GM21390 (cell line): ENCODE data around the gene SLC17A2.

Source experiments
- ATAC-seq: cut with Tn5 transposase; IDR thresholded peaks from one replicate; pipeline ENCODE4 v1.9.1; 2021; ENCODE audit not compliant: unreplicated experiment

SLC17A2 gene

GRCh38 chr6:25930532-25931410 lies at the start of gene SLC17A2:
Gene SLC17A2 (minus strand): TSS chr6:25930691. CDS start chr6:25925796, 4,895 bp downstream.
- no peak for ATAC-seq

- no peak for ATAC-seq
Measured at GRCh38 chr6:25975923-25976560, 45.6 kb upstream of the SLC17A2 start.

DNA sequence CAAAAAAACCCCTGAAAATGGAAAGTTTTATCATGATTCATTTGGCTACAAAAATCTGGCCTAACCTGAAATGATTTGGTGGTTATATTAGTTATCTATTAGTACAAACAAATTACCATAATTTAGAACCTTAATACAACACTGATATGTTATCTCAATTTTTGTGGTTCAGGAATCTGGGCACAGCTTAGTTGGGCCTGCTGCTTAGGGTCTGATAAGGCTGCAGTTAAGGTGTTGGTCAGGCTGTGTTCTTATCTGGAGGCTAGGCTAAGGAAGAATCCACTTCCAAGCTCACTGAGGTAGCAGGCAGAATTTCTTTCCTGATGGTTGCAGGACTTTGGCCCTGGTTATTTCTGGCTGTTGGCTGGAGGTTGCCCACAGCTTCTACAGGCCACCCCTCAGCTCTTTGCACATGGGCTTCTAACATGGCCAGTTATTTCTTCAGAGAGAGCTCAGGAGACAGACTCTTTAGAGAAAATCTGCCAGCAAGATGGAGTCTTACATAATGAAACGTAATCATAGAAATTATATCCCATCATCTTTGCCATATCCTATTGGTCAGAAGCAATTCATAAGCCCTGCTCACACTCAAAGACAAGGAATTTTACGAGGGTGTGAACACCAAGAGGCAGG lies 43.5 kb upstream of the SLC17A2 start:
- no peak for ATAC-seq

- no peak for ATAC-seq
Measured at GRCh38 chr6:25972902-25973301, 42.4 kb upstream of the SLC17A2 start.

- no peak for ATAC-seq
Measured at GRCh38 chr6:25972128-25972527, 41.6 kb upstream of the SLC17A2 start.

- no peak for ATAC-seq
Measured at GRCh38 chr6:25971187-25971821, 40.8 kb upstream of the SLC17A2 start.

DNA sequence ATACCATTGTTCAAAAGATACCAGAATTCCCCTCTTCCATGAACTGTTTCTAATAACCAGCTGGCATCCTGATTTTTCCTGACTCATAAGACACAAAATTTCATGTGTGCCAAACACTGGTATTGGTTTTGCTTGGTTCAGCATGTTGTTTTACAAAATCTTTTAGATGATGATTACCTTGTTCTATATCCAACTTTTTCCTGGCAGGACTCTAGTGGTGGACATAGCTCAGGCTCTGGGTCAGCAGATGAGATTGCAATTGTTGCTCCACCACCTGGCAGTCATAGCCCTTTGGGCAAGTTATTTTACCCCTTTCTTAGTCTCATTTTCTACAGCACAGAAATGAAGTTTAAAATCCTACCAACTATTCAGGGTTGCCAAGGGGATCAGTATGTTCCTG lies 38.3 kb upstream of the SLC17A2 start:
- no peak for ATAC-seq

DNA sequence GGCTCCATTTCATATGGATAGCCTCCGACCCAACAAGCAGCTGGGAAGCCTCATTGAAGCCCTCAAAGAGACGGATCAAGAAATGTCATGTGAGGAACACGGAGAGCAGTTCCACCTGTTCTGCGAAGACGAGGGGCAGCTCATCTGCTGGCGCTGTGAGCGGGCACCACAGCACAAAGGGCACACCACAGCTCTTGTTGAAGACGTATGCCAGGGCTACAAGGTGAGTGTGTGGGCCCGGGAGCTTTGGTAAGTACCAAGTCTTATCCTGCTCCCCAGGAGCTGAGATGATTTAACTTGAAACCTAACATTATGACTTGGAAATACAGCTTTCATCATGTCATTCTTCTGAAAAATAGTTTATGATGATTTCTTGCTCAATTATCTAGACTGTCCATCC lies 36.2 kb upstream of the SLC17A2 start:
- ATAC-seq, result no peak

- no peak for ATAC-seq
Measured at GRCh38 chr6:25965058-25965457, 34.6 kb upstream of the SLC17A2 start.

GRCh38 chr6:25963426-25964123 lies 33.1 kb upstream of the SLC17A2 start:
- no peak for ATAC-seq

DNA sequence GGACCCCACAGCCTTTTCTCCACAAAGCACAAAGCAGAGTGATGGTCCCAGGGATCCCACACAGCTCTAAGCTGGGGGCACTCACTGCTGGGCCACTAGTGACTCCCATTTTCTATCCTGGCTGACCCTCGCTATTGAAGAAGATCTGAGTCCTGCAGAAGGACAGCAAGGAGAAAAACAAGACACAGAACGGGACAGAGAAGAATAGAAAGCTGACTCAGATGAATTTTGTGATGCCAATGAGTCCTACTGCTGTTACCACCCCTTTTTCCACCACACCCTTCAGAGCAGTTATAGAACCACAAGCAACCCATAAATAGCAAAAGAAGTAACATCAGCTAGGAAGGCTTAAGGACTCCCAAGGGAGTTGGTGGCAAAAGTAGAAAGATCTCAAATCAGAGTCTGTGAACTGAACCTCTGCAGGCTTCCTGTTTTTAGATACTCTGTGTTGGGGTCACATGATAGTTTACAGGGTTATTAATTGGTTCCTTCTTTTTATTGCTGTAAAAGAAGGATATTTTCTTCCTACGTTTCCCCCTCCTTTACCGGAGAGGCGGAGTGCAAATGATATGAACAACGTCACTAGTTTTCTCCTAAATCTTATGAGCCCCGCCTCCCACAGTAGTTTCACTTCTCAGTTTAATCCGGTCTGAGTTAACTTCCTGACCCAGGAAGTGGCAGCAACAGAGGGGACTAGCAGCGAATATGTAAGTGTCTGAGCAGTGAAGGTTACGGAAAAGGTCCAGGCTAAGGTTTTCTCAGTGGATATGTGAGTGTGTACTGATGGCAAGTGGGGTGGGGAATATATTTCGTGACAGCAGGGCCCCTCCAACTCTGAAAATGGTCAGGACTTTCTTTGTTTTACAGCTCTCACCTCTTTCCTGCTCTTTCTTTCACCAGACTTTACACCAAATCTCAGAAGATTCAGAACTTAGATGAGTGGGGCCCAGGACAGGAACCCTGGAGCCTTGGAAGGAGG lies 31.9 kb upstream of the SLC17A2 start, which contains the start of gene TRIM38:
Gene TRIM38 (plus strand): TSS at position 654 of the 979 bp plus-strand sequence. CDS start 3,721 bp downstream, outside the sequence.
- peak; percentile 84 for ATAC-seq

- no peak for ATAC-seq
Measured at GRCh38 chr6:25961619-25962148, 31.2 kb upstream of the SLC17A2 start.

- ATAC-seq, result no peak
Measured at GRCh38 chr6:25960734-25961133, 30.2 kb upstream of the SLC17A2 start.

- no peak for ATAC-seq
Measured at GRCh38 chr6:25959890-25960536, 29.5 kb upstream of the SLC17A2 start.

GRCh38 chr6:25958700-25959162 lies 28.2 kb upstream of the SLC17A2 start:
- ATAC-seq, result no peak

- ATAC-seq, result no peak
Measured at GRCh38 chr6:25956226-25956625, 25.7 kb upstream of the SLC17A2 start.

DNA sequence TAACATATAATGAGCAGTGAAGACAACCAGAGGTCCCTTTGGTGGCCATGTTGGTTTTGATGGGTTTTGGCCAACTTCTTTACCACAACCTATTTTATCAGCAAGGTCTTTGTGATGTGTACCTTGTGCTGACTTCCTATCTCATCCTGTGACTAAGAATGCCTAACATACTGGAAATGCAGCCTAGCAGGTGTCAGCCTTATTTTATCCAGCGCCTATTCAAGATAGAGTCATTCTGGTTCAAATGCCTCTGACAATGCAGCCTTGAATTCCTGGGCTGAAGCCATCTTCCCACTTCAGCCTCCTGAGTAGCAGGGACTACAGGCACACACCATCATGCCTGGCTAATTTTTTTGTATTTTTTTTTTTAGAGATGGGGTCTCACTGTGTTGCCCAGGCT lies 24.3 kb upstream of the SLC17A2 start:
- no peak for ATAC-seq

DNA sequence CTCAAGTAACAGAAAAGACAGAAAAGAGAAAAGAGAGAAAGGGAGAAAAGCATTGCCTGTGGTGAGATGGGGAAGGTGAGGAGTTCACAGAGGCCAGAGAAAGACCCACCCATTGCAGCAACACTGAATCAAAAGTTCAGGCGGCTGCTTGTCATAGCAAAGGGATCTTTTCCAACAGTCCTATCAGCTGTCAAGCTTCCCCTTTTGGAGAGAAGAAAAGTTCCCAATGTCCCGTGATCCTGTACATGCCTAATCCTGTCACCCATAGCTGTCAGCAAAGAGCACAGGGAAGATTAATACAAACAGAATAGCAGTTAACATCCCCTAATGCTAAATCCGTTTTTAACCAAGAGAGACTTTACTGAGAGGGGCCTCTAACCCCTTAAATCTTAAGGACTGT lies 23.2 kb upstream of the SLC17A2 start:
- ATAC-seq, result no peak

DNA sequence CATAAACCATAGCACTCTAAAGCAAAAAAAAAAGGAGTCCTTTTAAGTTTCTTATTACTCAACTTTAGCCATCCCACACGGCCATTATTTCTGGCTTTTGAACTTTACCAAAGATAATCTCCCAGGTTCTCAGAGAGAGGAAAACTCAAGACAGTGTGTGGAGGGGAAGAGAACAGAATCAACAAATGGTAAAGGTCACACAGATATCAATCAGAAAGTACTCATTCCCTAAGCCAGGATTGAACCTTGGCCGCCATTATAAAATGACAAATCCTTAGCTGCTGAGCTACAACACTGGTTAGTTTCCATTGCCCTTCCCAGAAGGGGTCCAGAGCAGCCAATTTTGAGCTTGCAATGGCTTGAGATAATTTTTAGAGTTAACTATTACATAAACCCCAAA lies 22.0 kb upstream of the SLC17A2 start:
- ATAC-seq, result no peak
